GM12875 (cell line): Measurements from ENCODE around the gene RBM3.
"Not testable (repeated sequence)": the region's sequence is repeated elsewhere in the genome, so short reads cannot be mapped to it uniquely, and the experiment has no call there.

Experiments
- H3K4me3 ChIP-seq: one replicate; pipeline ENCODE4 v1.5.1; 2011; ENCODE audit warnings: low read depth, low read length, control low read depth
- TF ChIP-seq, protein P1 (sequence below): IDR thresholded peaks from 2 replicates; pipeline ENCODE4 v1.5.1; 2011; ENCODE audit warnings: low read depth, mild to moderate bottlenecking, control low read depth, inconsistent platforms, low read length, moderate library complexity, borderline replicate concordance; ENCODE audit not compliant: insufficient read depth

Gene RBM3

DNA sequence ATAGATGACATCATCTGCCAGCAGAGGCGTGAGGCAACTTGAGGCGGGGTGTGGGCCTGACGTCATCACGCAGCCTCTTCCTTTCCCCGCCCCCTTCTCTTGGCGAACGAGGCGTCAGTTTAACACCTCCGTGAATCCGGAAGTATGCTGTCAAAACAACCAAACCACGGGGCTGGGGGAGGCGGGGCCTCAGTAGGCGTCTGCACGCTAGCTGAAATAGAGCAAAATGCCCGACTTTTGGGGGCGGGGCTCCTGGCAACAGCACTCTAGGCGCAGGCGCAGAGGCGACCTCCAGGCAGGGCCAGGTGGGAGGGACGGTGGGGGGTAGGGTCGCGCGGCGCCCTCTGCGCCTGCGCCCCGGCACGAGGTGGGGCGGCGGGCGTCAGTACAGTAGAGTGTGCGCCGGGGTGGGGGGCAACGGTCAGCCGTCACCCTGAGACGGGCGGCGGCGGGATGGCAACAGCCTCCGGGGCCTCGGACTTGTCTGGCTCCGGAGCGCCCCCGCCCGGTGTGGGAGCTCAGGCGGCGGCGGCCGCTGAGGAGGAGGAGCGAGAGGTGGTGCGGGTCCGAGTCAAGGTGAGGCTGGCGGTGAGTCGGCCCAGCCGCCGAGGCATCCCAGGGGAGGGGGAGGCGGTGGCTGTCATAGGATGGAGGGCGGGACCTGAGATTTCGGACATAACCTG lies 34.8 kb upstream of the RBM3 start, which contains the start of gene TBC1D25:
TBC1D25 (plus strand) TSS at position 370 of the 683 bp plus-strand sequence; CDS start at position 454, 84 bp downstream.
- TF ChIP-seq, protein P1, sequence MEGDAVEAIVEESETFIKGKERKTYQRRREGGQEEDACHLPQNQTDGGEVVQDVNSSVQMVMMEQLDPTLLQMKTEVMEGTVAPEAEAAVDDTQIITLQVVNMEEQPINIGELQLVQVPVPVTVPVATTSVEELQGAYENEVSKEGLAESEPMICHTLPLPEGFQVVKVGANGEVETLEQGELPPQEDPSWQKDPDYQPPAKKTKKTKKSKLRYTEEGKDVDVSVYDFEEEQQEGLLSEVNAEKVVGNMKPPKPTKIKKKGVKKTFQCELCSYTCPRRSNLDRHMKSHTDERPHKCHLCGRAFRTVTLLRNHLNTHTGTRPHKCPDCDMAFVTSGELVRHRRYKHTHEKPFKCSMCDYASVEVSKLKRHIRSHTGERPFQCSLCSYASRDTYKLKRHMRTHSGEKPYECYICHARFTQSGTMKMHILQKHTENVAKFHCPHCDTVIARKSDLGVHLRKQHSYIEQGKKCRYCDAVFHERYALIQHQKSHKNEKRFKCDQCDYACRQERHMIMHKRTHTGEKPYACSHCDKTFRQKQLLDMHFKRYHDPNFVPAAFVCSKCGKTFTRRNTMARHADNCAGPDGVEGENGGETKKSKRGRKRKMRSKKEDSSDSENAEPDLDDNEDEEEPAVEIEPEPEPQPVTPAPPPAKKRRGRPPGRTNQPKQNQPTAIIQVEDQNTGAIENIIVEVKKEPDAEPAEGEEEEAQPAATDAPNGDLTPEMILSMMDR, result peak; percentile 39
- peak within 1 kb of the TSS; percentile 63 for H3K4me3 ChIP-seq

- peak overlapping the region; percentile 63 for H3K4me3 ChIP-seq
- TF ChIP-seq, protein P1, result no peak
Observed at GRCh38 chrX:48540028-48540375, 34.3 kb upstream of the RBM3 start.

- TF ChIP-seq, protein P1, result no peak
- peak overlapping the region; percentile 63 for H3K4me3 ChIP-seq
Observed at GRCh38 chrX:48540480-48540879, 33.8 kb upstream of the RBM3 start.

GRCh38 chrX:48541140-48541814 lies 33.0 kb upstream of the RBM3 start:
- H3K4me3 ChIP-seq, result peak overlapping the region; percentile 63
- TF ChIP-seq, protein P1, result 0 out of 2 replicates have a peak, but pooled peaks have one; percentile 15

DNA sequence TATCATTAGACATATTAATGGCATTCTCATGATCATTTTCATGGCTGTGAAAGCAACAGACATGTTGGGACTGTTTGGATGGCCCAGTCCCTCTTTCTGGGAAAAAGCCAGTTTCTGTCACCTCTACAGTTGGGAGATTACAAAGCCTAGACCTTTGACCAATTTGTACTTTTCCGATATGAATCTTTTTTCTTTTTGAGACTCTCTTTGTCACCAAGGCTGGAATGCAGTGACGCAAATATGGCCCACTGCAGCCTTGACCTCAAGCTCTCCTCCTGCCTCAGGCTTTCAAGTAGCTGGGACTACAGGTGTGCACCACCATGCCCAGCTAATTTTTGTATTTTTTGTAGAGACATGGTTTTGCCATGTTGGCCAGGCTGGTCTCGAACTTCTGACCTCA lies 25.4 kb upstream of the RBM3 start:
- no peak overlapping the region for H3K4me3 ChIP-seq
- TF ChIP-seq, protein P1, result no peak

- not testable (repeated sequence) for H3K4me3 ChIP-seq
Observed at GRCh38 chrX:48555731-48556325, 18.5 kb upstream of the RBM3 start.

DNA sequence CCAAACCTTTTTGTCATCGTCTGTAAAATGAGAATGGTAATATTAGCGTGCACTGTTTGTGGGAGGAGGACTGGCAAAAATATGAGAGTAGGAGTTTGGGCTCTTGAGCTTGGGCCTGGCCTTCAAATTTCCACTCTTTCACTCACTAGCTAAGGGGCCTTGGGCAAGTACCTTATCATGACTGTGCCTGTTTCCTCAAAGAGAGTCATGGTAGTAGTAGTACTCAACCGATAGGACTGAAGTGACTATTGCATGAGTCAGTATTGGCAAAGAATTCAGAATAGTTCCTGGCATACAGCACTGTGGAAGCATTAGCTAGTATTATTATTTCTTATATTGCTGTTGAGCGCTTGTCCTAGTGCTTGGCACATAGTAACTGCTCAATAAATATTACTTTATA lies 16.0 kb upstream of the RBM3 start:
- TF ChIP-seq, protein P1, result no peak
- no peak overlapping the region for H3K4me3 ChIP-seq
